ENCODE data around the gene JCAD. TPM values are rescaled to one million over a fixed set of nuclear protein-coding genes. Genes with fewer than 3 reads are reported as not detected.
A peak's percentile ranks its signal among the peaks of the same experiment; 100 is the strongest.

Gene JCAD
- total and polyA plus RNA-seq, 12 donors, result 10.5 to 53.5 (median 22.2) TPM

DNA sequence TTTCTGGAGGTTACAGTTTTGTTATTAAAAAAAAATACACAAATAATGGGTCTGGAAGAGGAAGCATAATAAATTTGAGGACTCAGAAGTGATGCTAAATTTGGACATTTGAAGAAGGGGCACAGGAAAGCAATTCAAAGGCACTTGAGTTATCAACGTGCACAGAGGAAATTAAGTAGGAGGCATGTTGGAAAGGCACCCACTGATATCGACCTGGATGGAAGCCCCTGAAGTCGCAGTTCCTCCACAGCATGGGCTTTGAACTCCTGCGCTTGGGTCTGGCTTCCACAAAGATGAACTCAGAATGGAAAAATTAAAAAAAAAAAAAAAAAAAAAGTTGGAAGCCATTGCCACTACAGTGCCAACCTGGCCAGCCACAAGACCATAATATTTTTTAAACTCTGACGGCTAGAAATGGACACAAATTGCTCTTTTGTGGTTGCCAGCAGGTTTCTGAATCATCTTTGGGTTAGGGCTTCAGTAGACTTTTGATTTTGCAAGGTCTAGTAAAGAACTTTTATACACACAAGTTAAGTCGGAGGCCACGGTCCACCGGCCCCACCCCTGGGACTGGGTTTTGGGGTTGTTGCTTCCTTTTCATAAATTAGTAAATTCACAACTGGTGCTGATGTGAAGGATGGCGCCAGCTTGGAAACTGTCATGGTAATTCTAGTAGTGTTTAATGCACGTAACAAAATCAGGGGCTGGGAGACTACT, 21.6 kb downstream of the JCAD start:
- 64 to 78% (median 72%) methylated on average over 10 of the region's 10 CpGs for WGBS, 4 donors
- no peak for TF ChIP-seq POLR2A (IDR thresholded peaks at IDR 0.05)
- TF ChIP-seq, protein P1, sequence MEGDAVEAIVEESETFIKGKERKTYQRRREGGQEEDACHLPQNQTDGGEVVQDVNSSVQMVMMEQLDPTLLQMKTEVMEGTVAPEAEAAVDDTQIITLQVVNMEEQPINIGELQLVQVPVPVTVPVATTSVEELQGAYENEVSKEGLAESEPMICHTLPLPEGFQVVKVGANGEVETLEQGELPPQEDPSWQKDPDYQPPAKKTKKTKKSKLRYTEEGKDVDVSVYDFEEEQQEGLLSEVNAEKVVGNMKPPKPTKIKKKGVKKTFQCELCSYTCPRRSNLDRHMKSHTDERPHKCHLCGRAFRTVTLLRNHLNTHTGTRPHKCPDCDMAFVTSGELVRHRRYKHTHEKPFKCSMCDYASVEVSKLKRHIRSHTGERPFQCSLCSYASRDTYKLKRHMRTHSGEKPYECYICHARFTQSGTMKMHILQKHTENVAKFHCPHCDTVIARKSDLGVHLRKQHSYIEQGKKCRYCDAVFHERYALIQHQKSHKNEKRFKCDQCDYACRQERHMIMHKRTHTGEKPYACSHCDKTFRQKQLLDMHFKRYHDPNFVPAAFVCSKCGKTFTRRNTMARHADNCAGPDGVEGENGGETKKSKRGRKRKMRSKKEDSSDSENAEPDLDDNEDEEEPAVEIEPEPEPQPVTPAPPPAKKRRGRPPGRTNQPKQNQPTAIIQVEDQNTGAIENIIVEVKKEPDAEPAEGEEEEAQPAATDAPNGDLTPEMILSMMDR (IDR thresholded peaks at IDR 0.05), result no peak
- no peak for DNase-seq
- Histone ChIP-seq H3K27me3 (no peaks in the 10 kb centered on the region), H3K9me3 (replicated peaks in 1 of 3) (no peaks in the 10 kb centered on the region), H3K4me3 (no peak overlapping the region), H3K36me3 (replicated peaks in 1 of 2) (no peaks in the 10 kb centered on the region), H3K27ac (no peak overlapping the region), H3K4me1 (replicated peaks in 1 of 2) (peaks cover 0 to 3% of the 10 kb centered on the region in 2 donors)
- intact Hi-C loops (cut with DNase I), result no loop called here

DNA sequence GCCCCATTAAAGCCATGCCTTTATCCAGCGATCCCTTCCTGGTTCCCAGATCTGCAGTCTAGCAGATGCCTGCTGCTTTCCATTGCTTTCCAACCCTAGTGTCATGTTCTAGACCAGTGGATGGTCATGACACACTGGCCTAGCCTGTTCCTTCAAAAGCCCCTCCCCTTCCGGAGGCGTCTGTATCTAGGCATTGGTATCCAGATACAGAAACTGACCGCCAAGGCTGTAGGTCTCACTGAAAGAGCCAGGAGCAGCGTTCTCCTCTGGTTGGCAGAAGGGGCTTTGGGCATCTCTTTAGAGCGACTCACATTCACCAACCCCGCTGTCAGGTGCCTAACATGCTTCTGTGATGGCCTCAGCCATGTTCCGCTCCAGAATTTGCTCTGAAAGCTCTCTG, 22.6 kb downstream of the JCAD start:
- peaks cover 0 to 3% of the 10 kb centered on the region in 2 donors for H3K4me1 ChIP-seq (replicated peaks in 1 of 2)
- H3K27ac ChIP-seq, result no peak overlapping the region
- H3K9me3 ChIP-seq (replicated peaks in 1 of 3), result no peaks in the 10 kb centered on the region
- H3K4me3 ChIP-seq, result no peak overlapping the region
- H3K27me3 ChIP-seq, result no peaks in the 10 kb centered on the region
- no peak for DNase-seq
- intact Hi-C loops (cut with DNase I), result no loop called here
- 88 to 93% (median 92%) methylated on average over 5 to 8 of the region's 8 CpGs for WGBS, 4 donors
- TF ChIP-seq, protein P1 (IDR thresholded peaks at IDR 0.05), result no peak
- H3K36me3 ChIP-seq (replicated peaks in 1 of 2), result no peaks in the 10 kb centered on the region

DNA sequence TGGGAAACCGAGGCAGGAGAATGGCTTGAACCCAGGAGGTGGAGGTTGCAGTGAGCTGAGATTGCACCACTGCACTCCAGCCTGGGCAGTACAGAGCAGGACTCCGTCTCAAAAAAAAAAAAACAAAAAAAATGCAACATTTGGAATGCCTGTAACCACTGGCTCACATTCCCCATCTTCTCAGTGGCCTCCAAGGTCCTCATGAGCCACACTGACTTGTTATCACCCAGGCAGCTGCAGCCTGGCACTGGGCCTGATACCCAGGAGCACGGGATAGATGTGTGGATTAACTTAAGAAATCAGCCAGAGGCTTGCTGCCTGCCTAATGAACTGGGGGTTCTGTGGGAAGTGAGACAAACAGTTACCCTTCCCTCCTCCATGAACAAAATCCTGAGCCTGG, 23.0 kb downstream of the JCAD start:
- no peak overlapping the region for H3K4me3 ChIP-seq
- TF ChIP-seq, protein P1 (IDR thresholded peaks at IDR 0.05), result no peak
- TF ChIP-seq POLR2A (IDR thresholded peaks at IDR 0.05), result no peak
- no peaks in the 10 kb centered on the region for H3K27me3 ChIP-seq
- intact Hi-C loops (cut with DNase I), result no loop called here
- H3K36me3 ChIP-seq (replicated peaks in 1 of 2), result no peaks in the 10 kb centered on the region
- no peak overlapping the region for H3K27ac ChIP-seq
- peaks cover 0 to 3% of the 10 kb centered on the region in 2 donors for H3K4me1 ChIP-seq (replicated peaks in 1 of 2)
- H3K9me3 ChIP-seq (replicated peaks in 1 of 3), result no peaks in the 10 kb centered on the region
- peak in 3 of 7 donors; percentile 18 to 51 (median 27) for DNase-seq
- 36 to 70% (median 59%) methylated on average over 2 to 3 of the region's 3 CpGs for WGBS, 4 donors

DNA sequence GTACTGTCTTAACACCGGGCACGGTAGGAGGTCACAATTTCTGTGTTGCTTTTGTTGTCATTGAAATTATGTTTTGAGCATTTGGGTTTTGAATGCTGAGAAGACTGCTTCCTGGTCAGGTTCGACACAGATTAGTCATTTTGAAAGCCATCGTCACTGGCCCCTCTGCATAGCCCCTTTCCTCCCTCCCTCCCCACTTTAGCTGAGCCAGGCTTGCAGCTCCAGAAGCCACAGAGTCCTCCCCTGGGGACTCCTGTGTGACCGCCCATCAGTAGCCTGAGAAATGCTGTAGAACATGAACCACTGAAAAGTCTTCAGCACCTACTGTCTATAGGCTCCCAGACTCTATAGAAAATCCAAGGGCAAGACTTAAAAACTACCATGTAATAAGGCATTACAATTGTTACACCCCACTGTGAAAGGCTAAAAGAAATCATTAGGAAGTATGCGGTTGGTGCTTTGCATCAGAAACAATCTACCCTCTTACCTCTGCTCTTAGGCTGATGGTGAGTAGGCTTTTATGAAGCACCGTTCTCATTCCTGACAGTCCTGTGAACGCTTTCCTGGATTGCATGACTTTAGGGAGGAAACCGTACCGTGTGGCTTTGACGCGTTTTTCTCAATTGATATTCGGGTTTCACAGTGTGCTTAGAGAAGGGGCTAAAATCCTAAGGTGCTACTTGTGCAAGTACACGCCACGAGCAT, 24.8 kb downstream of the JCAD start:
- Histone ChIP-seq H3K9me3 (replicated peaks in 1 of 3) (no peaks in the 10 kb centered on the region), H3K36me3 (replicated peaks in 1 of 2) (no peaks in the 10 kb centered on the region), H3K4me3 (no peak overlapping the region), H3K27me3 (no peaks in the 10 kb centered on the region), H3K4me1 (replicated peaks in 1 of 2) (peaks cover 0 to 3% of the 10 kb centered on the region in 2 donors), H3K27ac (no peak overlapping the region)
- intact Hi-C loops (cut with DNase I), result no loop called here
- no peak for TF ChIP-seq POLR2A (IDR thresholded peaks at IDR 0.05)
- TF ChIP-seq, protein P1 (IDR thresholded peaks at IDR 0.05), result no peak
- DNase-seq, result no peak
- WGBS, 4 donors, result 67 to 73% (median 69%) methylated on average over 15 of the region's 15 CpGs

Data from adrenal gland (tissue), 12 donors.